ENCODE measurements around the gene DNAH11. TPM values are rescaled to one million over a fixed set of nuclear protein-coding genes. Genes with fewer than 3 reads are reported as not detected.

DNAH11 gene
- total and polyA plus RNA-seq, 2 of the 13 experiments (the other 11 are each of a cell fraction or from before 2014, with no cell fraction given) = not detected

DNA sequence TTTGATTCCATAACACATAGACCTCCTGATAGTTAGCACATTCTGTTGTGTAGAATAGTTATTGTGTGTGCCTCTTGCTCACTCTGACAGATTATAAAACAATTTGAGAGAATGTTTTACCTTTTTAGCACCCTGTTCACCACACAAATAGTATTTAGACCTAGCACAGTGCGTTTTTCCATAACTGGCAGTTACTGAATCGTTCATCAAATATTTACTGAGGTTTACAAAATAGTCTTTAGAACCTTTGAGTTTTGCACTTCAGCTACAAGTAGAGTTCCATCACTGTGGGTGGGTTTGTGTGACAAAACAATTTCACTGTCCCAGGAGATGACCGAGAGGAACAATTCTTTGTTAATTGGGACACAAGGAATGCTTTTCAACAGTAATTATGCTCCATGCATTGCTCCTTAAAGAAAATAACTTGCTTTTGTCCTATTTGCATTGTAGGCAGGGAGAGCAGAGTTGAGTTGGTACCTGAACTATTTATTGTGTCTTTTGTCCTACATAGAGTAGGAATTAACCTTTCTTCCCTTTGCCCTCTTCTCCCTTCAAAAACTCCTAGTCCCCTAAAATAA is 62.3 kb downstream of the DNAH11 start:
- H4K20me1 ChIP-seq (ENCODE audit: insufficient read depth, low read length) = no peaks in the 10 kb centered on the region
- TF ChIP-seq ZNF563 (CRISPR knock-in tag; IDR thresholded peaks at IDR 0.05) = no peak
- TF ChIP-seq TAF15 (IDR thresholded peaks at IDR 0.05; ENCODE audit: low read depth, low read length, poor library complexity, severe bottlenecking) = no peak
- in situ Hi-C loops (cut with HindIII; ENCODE audit: extremely low pct_ligation_motif_present, low pct_unique_long_range_greater_than_20kb) = no loop called here
- H3K4me1 ChIP-seq (ENCODE audit: insufficient read depth, low read length) = no peaks in the 10 kb centered on the region
- no peaks in the 10 kb centered on the region for H3K36me3 ChIP-seq (replicated peaks in 1 of 2; ENCODE audit: control insufficient read depth in 1 of 2, insufficient read depth in 2 of 2, low read length in 2 of 2)
- no TSS peak for BruUV-seq (replicated peaks)
- H3K27me3 ChIP-seq (ENCODE audit: control insufficient read depth in 1 of 2, insufficient read depth in 2 of 2, low read length in 2 of 2) = no peaks in the 10 kb centered on the region
- ChIA-PET CTCF (ENCODE audit: low intra/inter-chr PET ratio, low total read pairs) (no interaction called here), POLR2A (no interaction called here)
- no peak overlapping the region for H3K4me2 ChIP-seq (ENCODE audit: low read depth, low read length)
- H2AFZ ChIP-seq (ENCODE audit: low read length) = no peak overlapping the region
- no peak overlapping the region for H3K27ac ChIP-seq (ENCODE audit: extremely low read length, insufficient read depth, low read length)
- intact Hi-C loops (cut with micrococcal nuclease; ENCODE audit: unreplicated experiment) = no loop called here
- no peaks in the 10 kb centered on the region for H3K9me3 ChIP-seq (ENCODE audit: low read length)
- WGBS (ENCODE audit: low lambda C conversion rate) = 2% methylated on average over 3 of the region's 3 CpGs
- ATAC-seq = no peak
- no peak overlapping the region for H3K9ac ChIP-seq (ENCODE audit: insufficient read depth, low read depth, low read length)
- DNase-seq (ENCODE audit: low spot score) = no peak
- no peak for FAIRE-seq
- no peak overlapping the region for H3K4me3 ChIP-seq (replicated peaks in 1 of 3; ENCODE audit: insufficient read depth in 1 of 3, low read depth in 2 of 3, low read length in 3 of 3)
- H3K79me2 ChIP-seq (ENCODE audit: insufficient read depth, low read length) = no peaks in the 10 kb centered on the region

DNA sequence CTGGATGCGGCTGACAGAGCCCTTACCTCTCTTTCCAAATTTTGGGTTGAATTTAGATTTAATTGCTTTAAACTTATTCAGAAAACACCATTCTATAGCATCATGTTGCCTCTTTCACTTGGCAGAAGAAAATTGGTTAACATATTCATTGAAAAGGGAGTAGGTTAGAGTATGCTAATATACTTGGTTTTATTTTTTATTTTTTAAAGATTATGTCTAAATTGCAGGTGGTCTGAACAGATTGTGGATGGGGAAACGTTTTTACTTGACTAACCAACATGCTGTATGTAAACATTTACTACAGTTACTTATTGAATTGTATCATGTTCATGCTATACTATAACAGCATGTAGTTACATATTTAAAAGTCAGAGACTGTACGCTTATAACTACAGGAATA is 65.6 kb downstream of the DNAH11 start:
- CTCF ChIA-PET (ENCODE audit: low intra/inter-chr PET ratio, low total read pairs) = no interaction called here
- no TSS peak for BruUV-seq (replicated peaks)
- in situ Hi-C loops (cut with HindIII; ENCODE audit: extremely low pct_ligation_motif_present, low pct_unique_long_range_greater_than_20kb) = no loop called here
- H3K4me1 ChIP-seq (ENCODE audit: insufficient read depth, low read length) = no peaks in the 10 kb centered on the region
- no peak overlapping the region for H3K4me2 ChIP-seq (ENCODE audit: low read depth, low read length)
- no peaks in the 10 kb centered on the region for H3K27me3 ChIP-seq (ENCODE audit: control insufficient read depth in 1 of 2, insufficient read depth in 2 of 2, low read length in 2 of 2)
- no peaks in the 10 kb centered on the region for H3K79me2 ChIP-seq (ENCODE audit: insufficient read depth, low read length)
- POLR2A ChIA-PET = no interaction called here
- WGBS (ENCODE audit: low lambda C conversion rate) = 34% methylated on average over 3 of the region's 3 CpGs
- no peaks in the 10 kb centered on the region for H3K36me3 ChIP-seq (replicated peaks in 1 of 2; ENCODE audit: control insufficient read depth in 1 of 2, insufficient read depth in 2 of 2, low read length in 2 of 2)
- ATAC-seq (no peak), FAIRE-seq (no peak), DNase-seq (ENCODE audit: low spot score) (no peak)
- intact Hi-C loops (cut with micrococcal nuclease; ENCODE audit: unreplicated experiment) = no loop called here
- no peak for TF ChIP-seq TCF12 (IDR thresholded peaks at IDR 0.05)
- TF ChIP-seq TCF12 (CRISPR knock-in tag; IDR thresholded peaks at IDR 0.05) = no peak
- TF ChIP-seq NFYC (CRISPR knock-in tag; IDR thresholded peaks at IDR 0.05) = no peak
- no peak for TF ChIP-seq PHF5A (CRISPR knock-in tag; IDR thresholded peaks at IDR 0.05; ENCODE audit: low read depth, unreplicated experiment)
- no peak for TF ChIP-seq YEATS4 (CRISPR knock-in tag; IDR thresholded peaks at IDR 0.05; ENCODE audit: borderline replicate concordance)
- no peak for TF ChIP-seq ELF3 (CRISPR knock-in tag; IDR thresholded peaks at IDR 0.05)
- no peak for TF ChIP-seq PCBP2 (optimal IDR thresholded peaks at IDR 0.05; ENCODE audit: low read depth, low read length, poor library complexity, severe bottlenecking)
- TF ChIP-seq ZNF616 (CRISPR knock-in tag; IDR thresholded peaks at IDR 0.05; ENCODE audit: low read depth) = no peak
- TF ChIP-seq, protein P1, sequence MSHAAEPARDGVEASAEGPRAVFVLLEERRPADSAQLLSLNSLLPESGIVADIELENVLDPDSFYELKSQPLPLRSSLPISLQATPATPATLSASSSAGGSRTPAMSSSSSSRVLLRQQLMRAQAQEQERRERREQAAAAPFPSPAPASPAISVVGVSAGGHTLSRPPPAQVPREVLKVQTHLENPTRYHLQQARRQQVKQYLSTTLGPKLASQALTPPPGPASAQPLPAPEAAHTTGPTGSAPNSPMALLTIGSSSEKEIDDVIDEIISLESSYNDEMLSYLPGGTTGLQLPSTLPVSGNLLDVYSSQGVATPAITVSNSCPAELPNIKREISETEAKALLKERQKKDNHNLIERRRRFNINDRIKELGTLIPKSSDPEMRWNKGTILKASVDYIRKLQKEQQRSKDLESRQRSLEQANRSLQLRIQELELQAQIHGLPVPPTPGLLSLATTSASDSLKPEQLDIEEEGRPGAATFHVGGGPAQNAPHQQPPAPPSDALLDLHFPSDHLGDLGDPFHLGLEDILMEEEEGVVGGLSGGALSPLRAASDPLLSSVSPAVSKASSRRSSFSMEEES (CRISPR knock-in tag; IDR thresholded peaks at IDR 0.05) = no peak
- no peak for TF ChIP-seq ATAD3A (CRISPR knock-in tag; IDR thresholded peaks at IDR 0.05)
- no peak overlapping the region for H3K27ac ChIP-seq (ENCODE audit: extremely low read length, insufficient read depth, low read length)
- H4K20me1 ChIP-seq (ENCODE audit: insufficient read depth, low read length) = no peaks in the 10 kb centered on the region
- no peak overlapping the region for H3K4me3 ChIP-seq (replicated peaks in 1 of 3; ENCODE audit: insufficient read depth in 1 of 3, low read depth in 2 of 3, low read length in 3 of 3)
- no peak overlapping the region for H2AFZ ChIP-seq (ENCODE audit: low read length)
- no peaks in the 10 kb centered on the region for H3K9me3 ChIP-seq (ENCODE audit: low read length)
- no peak overlapping the region for H3K9ac ChIP-seq (ENCODE audit: insufficient read depth, low read depth, low read length)

All from HepG2 (cell line).